ENCODE data around the gene ZSCAN22. TPM values are rescaled to one million over a fixed set of nuclear protein-coding genes. Genes with fewer than 3 reads are reported as not detected.

The ZSCAN22 gene
- total and polyA plus RNA-seq, 2 experiments from 2014 or later: 0.86 to 2.9 TPM

GRCh38 chr19:58353717-58354477, 27.1 kb downstream of the ZSCAN22 start:
- no peak overlapping the region for H3K4me3 ChIP-seq
- DNase-seq (ENCODE audit: low spot score): no peak
- peaks cover 41% of the 10 kb centered on the region for H3K27me3 ChIP-seq (ENCODE audit: insufficient read depth)
- Mint-ChIP-seq H3K27me3 (ENCODE audit: insufficient read depth, low read depth, poor library complexity) (peaks cover 4% of the 10 kb centered on the region), H3K4me1 (peaks cover 3% of the 10 kb centered on the region; the same call in 2 of the 3 replicates), H3K27ac (no peak overlapping the region), H3K4me3 (no peak overlapping the region; the same call in 2 of the 3 replicates), H3K36me3 (ENCODE audit: low read depth) (no peaks in the 10 kb centered on the region; the same call in 2 of the 3 replicates), H3K9me3 (no peaks in the 10 kb centered on the region)
- H3K36me3 ChIP-seq (ENCODE audit: insufficient read depth): no peaks in the 10 kb centered on the region
- H3K4me1 ChIP-seq (ENCODE audit: insufficient read depth): no peaks in the 10 kb centered on the region; the same call in 1 of the 2 replicates
- peaks cover 10% of the 10 kb centered on the region for H3F3A ChIP-seq (replicated peaks; ENCODE audit: low read depth)
- H4K20me1 ChIP-seq (replicated peaks; ENCODE audit: insufficient read depth): no peaks in the 10 kb centered on the region; the same call in none of the 2 replicates
- TF ChIP-seq CREB1 (CRISPR knock-in tag; IDR thresholded peaks at IDR 0.05; ENCODE audit: low read depth): no peak
- TF ChIP-seq STAT1 (IDR thresholded peaks at IDR 0.05; ENCODE audit: unreplicated experiment): no peak
- TF ChIP-seq, protein P1, sequence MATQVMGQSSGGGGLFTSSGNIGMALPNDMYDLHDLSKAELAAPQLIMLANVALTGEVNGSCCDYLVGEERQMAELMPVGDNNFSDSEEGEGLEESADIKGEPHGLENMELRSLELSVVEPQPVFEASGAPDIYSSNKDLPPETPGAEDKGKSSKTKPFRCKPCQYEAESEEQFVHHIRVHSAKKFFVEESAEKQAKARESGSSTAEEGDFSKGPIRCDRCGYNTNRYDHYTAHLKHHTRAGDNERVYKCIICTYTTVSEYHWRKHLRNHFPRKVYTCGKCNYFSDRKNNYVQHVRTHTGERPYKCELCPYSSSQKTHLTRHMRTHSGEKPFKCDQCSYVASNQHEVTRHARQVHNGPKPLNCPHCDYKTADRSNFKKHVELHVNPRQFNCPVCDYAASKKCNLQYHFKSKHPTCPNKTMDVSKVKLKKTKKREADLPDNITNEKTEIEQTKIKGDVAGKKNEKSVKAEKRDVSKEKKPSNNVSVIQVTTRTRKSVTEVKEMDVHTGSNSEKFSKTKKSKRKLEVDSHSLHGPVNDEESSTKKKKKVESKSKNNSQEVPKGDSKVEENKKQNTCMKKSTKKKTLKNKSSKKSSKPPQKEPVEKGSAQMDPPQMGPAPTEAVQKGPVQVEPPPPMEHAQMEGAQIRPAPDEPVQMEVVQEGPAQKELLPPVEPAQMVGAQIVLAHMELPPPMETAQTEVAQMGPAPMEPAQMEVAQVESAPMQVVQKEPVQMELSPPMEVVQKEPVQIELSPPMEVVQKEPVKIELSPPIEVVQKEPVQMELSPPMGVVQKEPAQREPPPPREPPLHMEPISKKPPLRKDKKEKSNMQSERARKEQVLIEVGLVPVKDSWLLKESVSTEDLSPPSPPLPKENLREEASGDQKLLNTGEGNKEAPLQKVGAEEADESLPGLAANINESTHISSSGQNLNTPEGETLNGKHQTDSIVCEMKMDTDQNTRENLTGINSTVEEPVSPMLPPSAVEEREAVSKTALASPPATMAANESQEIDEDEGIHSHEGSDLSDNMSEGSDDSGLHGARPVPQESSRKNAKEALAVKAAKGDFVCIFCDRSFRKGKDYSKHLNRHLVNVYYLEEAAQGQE (IDR thresholded peaks at IDR 0.05; ENCODE audit: unreplicated experiment): no peak
- no peak for TF ChIP-seq CTCF (conservative IDR thresholded peaks at IDR 0.05; ENCODE audit: low read depth in 2 of 2)
- TF ChIP-seq JUNB (IDR thresholded peaks at IDR 0.05; ENCODE audit: unreplicated experiment): no peak
- TF ChIP-seq ZNF114 (CRISPR knock-in tag; IDR thresholded peaks at IDR 0.05): no peak
- no peak for TF ChIP-seq EZH2 (IDR thresholded peaks at IDR 0.05; ENCODE audit: low read depth, unreplicated experiment)
- TF ChIP-seq ZNF462 (CRISPR knock-in tag; IDR thresholded peaks at IDR 0.05): no peak
- TF ChIP-seq EZH2phosphoT487 (IDR thresholded peaks at IDR 0.05; ENCODE audit: unreplicated experiment): no peak
- no peak for TF ChIP-seq POLR2AphosphoS5 (IDR thresholded peaks at IDR 0.05; ENCODE audit: low read depth)
- TF ChIP-seq ZNF331 (CRISPR knock-in tag; IDR thresholded peaks at IDR 0.05; ENCODE audit: low read depth): no peak
- TF ChIP-seq NANOG (IDR thresholded peaks at IDR 0.05; ENCODE audit: borderline replicate concordance): no peak
- no peak for TF ChIP-seq ETS1 (IDR thresholded peaks at IDR 0.05)
- H3K79me2 ChIP-seq (replicated peaks; ENCODE audit: insufficient read depth): no peaks in the 10 kb centered on the region
- no peak for ATAC-seq
- H3K4me2 ChIP-seq: no peak overlapping the region
- no peak overlapping the region for H3K27ac ChIP-seq (ENCODE audit: low read depth)
- no peaks in the 10 kb centered on the region for H3K9me2 ChIP-seq (ENCODE audit: insufficient read depth)
- H2AFZ ChIP-seq: no peak overlapping the region

Data from GM23338 (cell line).